Measurements from ENCODE around the gene YIPF7.

Gene YIPF7

GRCh38 chr4:44623676-44624075 lies 27.7 kb downstream of the YIPF7 start:
- Histone ChIP-seq H3K4me3 (no peak overlapping the region), H3K36me3 (no peaks in the 10 kb centered on the region), H3K4me1 (no peaks in the 10 kb centered on the region), H3K27ac (no peak overlapping the region), H3K9me3 (no peaks in the 10 kb centered on the region), H3K27me3 (no peaks in the 10 kb centered on the region)
- DNase-seq, result no peak
- intact Hi-C loops (cut with DNase I; ENCODE audit: low total_unique reads), result no loop called here
- TF ChIP-seq CTCF (IDR thresholded peaks at IDR 0.05), result no peak

GRCh38 chr4:44616621-44617020 lies 34.8 kb downstream of the YIPF7 start:
- Histone ChIP-seq H3K27ac (no peak overlapping the region), H3K27me3 (no peaks in the 10 kb centered on the region), H3K9me3 (no peaks in the 10 kb centered on the region), H3K4me3 (no peak overlapping the region), H3K4me1 (no peaks in the 10 kb centered on the region), H3K36me3 (no peaks in the 10 kb centered on the region)
- DNase-seq, result no peak
- TF ChIP-seq CTCF (IDR thresholded peaks at IDR 0.05), result no peak
- intact Hi-C loops (cut with DNase I; ENCODE audit: low total_unique reads), result no loop called here

- Histone ChIP-seq H3K4me1 (no peaks in the 10 kb centered on the region), H3K27me3 (no peaks in the 10 kb centered on the region), H3K4me3 (no peak overlapping the region), H3K36me3 (no peaks in the 10 kb centered on the region), H3K27ac (no peak overlapping the region), H3K9me3 (peaks cover 0 to 13% (median 0%) of the 10 kb centered on the region in 3 donors)
- no peak for DNase-seq
- TF ChIP-seq CTCF (IDR thresholded peaks at IDR 0.05), result no peak
- intact Hi-C loops (cut with DNase I; ENCODE audit: low total_unique reads), result no loop called here
These were observed 68.0 kb downstream of the YIPF7 start for GRCh38 chr4:44583393-44583792.

- no peaks in the 10 kb centered on the region for H3K27me3 ChIP-seq
- H3K9me3 ChIP-seq, result peaks cover 0 to 13% (median 0%) of the 10 kb centered on the region in 3 donors
- DNase-seq, result no peak
- H3K4me1 ChIP-seq, result no peaks in the 10 kb centered on the region
- H3K27ac ChIP-seq, result no peak overlapping the region
- no peaks in the 10 kb centered on the region for H3K36me3 ChIP-seq
- H3K4me3 ChIP-seq, result no peak overlapping the region
- TF ChIP-seq CTCF (IDR thresholded peaks at IDR 0.05), result no peak
- intact Hi-C loops (cut with DNase I; ENCODE audit: low total_unique reads), result no loop called here
These were observed 71.2 kb downstream of the YIPF7 start for GRCh38 chr4:44580231-44580630.

- no peak for TF ChIP-seq CTCF (IDR thresholded peaks at IDR 0.05)
- DNase-seq, result no peak
- H3K9me3 ChIP-seq, result peaks cover 0 to 9% (median 0%) of the 10 kb centered on the region in 3 donors
- no peaks in the 10 kb centered on the region for H3K4me1 ChIP-seq
- H3K27ac ChIP-seq, result no peak overlapping the region
- H3K27me3 ChIP-seq, result no peaks in the 10 kb centered on the region
- H3K4me3 ChIP-seq, result no peak overlapping the region
- H3K36me3 ChIP-seq, result no peaks in the 10 kb centered on the region
- intact Hi-C loops (cut with DNase I; ENCODE audit: low total_unique reads), result no loop called here
These were observed 72.5 kb downstream of the YIPF7 start for GRCh38 chr4:44578954-44579353.

Measured in tibial artery (tissue), 4 donors.